ENCODE results near the gene RNASEL. TPM values are rescaled to one million over a fixed set of nuclear protein-coding genes. Genes with fewer than 3 reads are reported as not detected.

RNASEL gene
- total and polyA plus RNA-seq, 9 donors, result 6.7 to 15.0 (median 9.7) TPM

- intact Hi-C loops (cut with DNase I), result no loop called here
- WGBS, 3 donors, result 73 to 78% (median 76%) methylated on average over 2 of the region's 2 CpGs
Measured at GRCh38 chr1:182527680-182528079, 61.4 kb downstream of the RNASEL start.

GRCh38 chr1:182525342-182525741 lies 63.7 kb downstream of the RNASEL start:
- TF ChIP-seq CTCF (IDR thresholded peaks at IDR 0.05) (no peak), POLR2A (IDR thresholded peaks at IDR 0.05) (no peak), EP300 (IDR thresholded peaks at IDR 0.05) (no peak)
- H3K27me3 ChIP-seq, result no peaks in the 10 kb centered on the region
- intact Hi-C loops (cut with DNase I), result no loop called here

More at GRCh38 chr1:182527680-182528079, 61.4 kb downstream of the RNASEL start:
- Histone ChIP-seq H3K4me3 (no peak overlapping the region), H3K27me3 (no peaks in the 10 kb centered on the region), H3K9me3 (no peaks in the 10 kb centered on the region), H3K27ac (no peak overlapping the region), H3K4me1 (ENCODE audit: insufficient read depth) (no peaks in the 10 kb centered on the region), H3K36me3 (no peaks in the 10 kb centered on the region)
- TF ChIP-seq EP300 (IDR thresholded peaks at IDR 0.05) (no peak), CTCF (IDR thresholded peaks at IDR 0.05) (no peak), POLR2A (IDR thresholded peaks at IDR 0.05) (no peak)
- DNase-seq, result no peak

More at GRCh38 chr1:182525342-182525741, 63.7 kb downstream of the RNASEL start:
- H3K36me3 ChIP-seq, result no peaks in the 10 kb centered on the region
- no peak overlapping the region for H3K4me3 ChIP-seq
- no peaks in the 10 kb centered on the region for H3K4me1 ChIP-seq (ENCODE audit: insufficient read depth)
- H3K27ac ChIP-seq, result no peak overlapping the region
- no peaks in the 10 kb centered on the region for H3K9me3 ChIP-seq
- no peak for DNase-seq

Small RNA genes lying within 50 kb of the gene (small RNA-seq; reads per million reads assigned to genes)
- not detected for gene RF00017

Other genes with a start within 250 kb of the RNASEL start
- 1,000 to 10,000 TPM in 5 of 7 donors, 100 to 1,000 TPM in 2; 605 to 1,338 (median 1,071) TPM for gene GLUL, start 197.5 kb downstream of the RNASEL start, total RNA-seq
- 100 to 1,000 TPM; 587 to 640 TPM for gene GLUL, start 197.5 kb downstream of the RNASEL start, polyA plus RNA-seq
- not detected for gene TEDDM1, start 188.6 kb downstream of the RNASEL start, total RNA-seq
- under 1 TPM in 1 of 2 donors, not detected in 1; 0.58 TPM for gene TEDDM1, start 188.6 kb downstream of the RNASEL start, polyA plus RNA-seq
- not detected for gene RGSL1, start 139.1 kb downstream of the RNASEL start, total RNA-seq
- gene RGSL1, start 139.1 kb downstream of the RNASEL start, polyA plus RNA-seq, result not detected
- gene RGS16, start 15.1 kb upstream of the RNASEL start, total RNA-seq, result 1 to 10 TPM; 1.1 to 7.4 (median 2.5) TPM
- gene RGS16, start 15.1 kb upstream of the RNASEL start, polyA plus RNA-seq, result 1 to 10 TPM; 3.8 to 4.3 TPM
- 1 to 10 TPM in 1 of 7 donors, under 1 TPM in 5, not detected in 1; 0.12 to 1.7 (median 0.25) TPM for gene RGS8, start 95.3 kb upstream of the RNASEL start, total RNA-seq
- 1 to 10 TPM in 1 of 2 donors, under 1 TPM in 1; 0.38 to 4.8 TPM for gene RGS8, start 95.3 kb upstream of the RNASEL start, polyA plus RNA-seq
- gene NPL, start 200.5 kb upstream of the RNASEL start, total RNA-seq, result 10 to 100 TPM in 1 of 7 donors, 1 to 10 TPM in 6; 2.3 to 26.0 (median 3.7) TPM
- 10 to 100 TPM in 1 of 2 donors, 1 to 10 TPM in 1; 3.4 to 23.5 TPM for gene NPL, start 200.5 kb upstream of the RNASEL start, polyA plus RNA-seq